NCI-H345 treated with DMSO at 0.1 percent for 48 hours (cell line): ENCODE results near the gene ADRA2B.
"Not testable (repeated sequence)": the region's sequence is repeated elsewhere in the genome, so short reads cannot be mapped to it uniquely, and the experiment has no call there.

Experiments
- DNase-seq: peaks from one replicate; lab custom pipeline; 2025; ENCODE audit not compliant: unreplicated experiment; lab: John Stamatoyannopoulos, UW

Gene ADRA2B

GRCh38 chr2:96150791-96151594 lies 34.6 kb upstream of the ADRA2B start:
- no peak for DNase-seq

GRCh38 chr2:96150007-96150640 lies 33.8 kb upstream of the ADRA2B start:
- DNase-seq: no peak

- DNase-seq: no peak
Observed at GRCh38 chr2:96148410-96149217, 32.2 kb upstream of the ADRA2B start.

- DNase-seq: no peak
Observed at GRCh38 chr2:96147593-96148201, 31.3 kb upstream of the ADRA2B start.

- DNase-seq: no peak
Observed at GRCh38 chr2:96146881-96147592, 30.7 kb upstream of the ADRA2B start.

- no peak for DNase-seq
Observed at GRCh38 chr2:96146153-96146880, 29.9 kb upstream of the ADRA2B start.

- no peak for DNase-seq
Observed at GRCh38 chr2:96145848-96146152, 29.4 kb upstream of the ADRA2B start.

- DNase-seq: no peak
Observed at GRCh38 chr2:96145036-96145847, 28.9 kb upstream of the ADRA2B start, which contains the start of gene DUSP2. Gene DUSP2 (minus strand): TSS chr2:96145440. CDS start chr2:96145354, 86 bp downstream.

- no peak for DNase-seq
Observed at GRCh38 chr2:96144481-96145035, 28.2 kb upstream of the ADRA2B start.

GRCh38 chr2:96143848-96144480 lies 27.6 kb upstream of the ADRA2B start:
- no peak for DNase-seq

- DNase-seq: no peak
Observed at GRCh38 chr2:96143231-96143847, 27.0 kb upstream of the ADRA2B start.

- no peak for DNase-seq
Observed at GRCh38 chr2:96142217-96143113, 26.1 kb upstream of the ADRA2B start.

GRCh38 chr2:96141624-96141967 lies 25.2 kb upstream of the ADRA2B start:
- DNase-seq: not testable (repeated sequence)

GRCh38 chr2:96140941-96141623 lies 24.7 kb upstream of the ADRA2B start:
- DNase-seq: no peak

GRCh38 chr2:96139181-96139758 lies 22.9 kb upstream of the ADRA2B start:
- no peak for DNase-seq
